SK-N-MC (cell line): ENCODE data around the gene CINP.

Experiments
- EZH2 ChIP-seq: fragments of 200-600 bp; sonication (generic); IDR thresholded peaks from one replicate; pipeline ENCODE4 v1.6.1; 2017; ENCODE audit warnings: antibody characterized with exemption
- POLR2AphosphoS5 ChIP-seq: IDR thresholded peaks from 2 replicates; pipeline ENCODE4 v1.6.1; 2012; ENCODE audit warnings: mild to moderate bottlenecking, low read depth, low read length, borderline replicate concordance

- TF ChIP-seq EZH2 (no peak), POLR2AphosphoS5 (no peak)
Observed at GRCh38 chr14:102408724-102409123, 46.0 kb upstream of the CINP start.
